HCT116 (cell line): ENCODE measurements around the gene BMPER. TPM values are rescaled to one million over a fixed set of nuclear protein-coding genes. Genes with fewer than 3 reads are reported as not detected.

Experiments used
- ATAC-seq: fragments of 200-7000 bp; cut with Tn5 transposase; 2 replicates; pipeline ENCODE4 v1.9.1; 2020; ENCODE audit warnings: mild to moderate bottlenecking, moderate library complexity
- BruUV-seq: library from RNA; stranded (reverse); fragments of 400-500 nt; replicated peaks from 2 replicates; lab custom pipeline; 2021; lab: Mats Ljungman, UMichigan
- CTCF ChIA-PET: fragments of 300-600 bp; sonication (Branson Sonifier 250); formaldehyde crosslinking; loops from one replicate; lab custom pipeline; 2021; ENCODE audit warnings: antibody characterized with exemption; lab: Charles Lee
- POLR2A ChIA-PET: fragments of 300-600, 350-600 bp; sonication (Branson Sonifier 250); formaldehyde crosslinking; loops from one replicate; lab custom pipeline; 2021; ENCODE audit warnings: antibody characterized with exemption; lab: Charles Lee
- RAD21 ChIA-PET, 2 experiments: fragments of 300-600 bp; sonication (Branson Sonifier 250); formaldehyde crosslinking; loops; one replicate each; lab custom pipeline; 2023; ENCODE audit warnings: low total read pairs in 2 of 2; ENCODE audit not compliant: uncharacterized antibody in 2 of 2, unreplicated experiment in 2 of 2, low non-redundant PET in 1 of 2; lab: Charles Lee
- DNase-seq: peaks from one replicate; pipeline ENCODE4 v3.0.0-alpha.2; 2010; ENCODE audit warnings: low read depth, low spot score
- H2AFZ ChIP-seq: fragments of 200-600 bp; shearing (Covaris generic), sonication (generic); 2 replicates; pipeline ENCODE4 v1.6.1; 2017; ENCODE audit warnings: low read depth, mixed run types, mixed read lengths, antibody characterized with exemption, low read length; ENCODE audit not compliant: poor library complexity, severe bottlenecking
- H3K27ac ChIP-seq: 2 replicates; pipeline ENCODE4 v1.5.1; 2012; ENCODE audit warnings: low read depth, low read length
- H3K27me3 ChIP-seq: fragments of 200-600 bp; sonication (generic); 2 replicates; pipeline ENCODE4 v1.6.1; 2016; ENCODE audit warnings: mixed run types, low read length, mixed read lengths; ENCODE audit not compliant: insufficient read depth
- H3K36me3 ChIP-seq, 2 experiments: fragments of 200-500 bp in 1 of 2; fragments of 200-600 bp in 1 of 2; sonication (Bioruptor generic) in 1 of 2; sonication (generic) in 1 of 2; 2 replicates each; pipeline versions ENCODE4 v1.5.1 to v1.6.1; 2014 to 2016; ENCODE audit warnings: low read length in 2 of 2, inconsistent platforms in 1 of 2, mixed read lengths in 1 of 2, mixed run types in 1 of 2; ENCODE audit not compliant: insufficient read depth in 2 of 2, control insufficient read depth in 1 of 2
- H3K4me1 ChIP-seq, 2 experiments: fragments of 200-600 bp in 1 of 2; sonication (generic) in 1 of 2; 2 replicates each; pipeline versions ENCODE4 v1.5.1 to v1.6.1; 2012 to 2017; ENCODE audit warnings: low read length in 2 of 2, inconsistent platforms in 1 of 2, mild to moderate bottlenecking in 1 of 2, mixed read lengths in 1 of 2, mixed run types in 1 of 2, moderate library complexity in 1 of 2; ENCODE audit not compliant: insufficient read depth in 2 of 2, control insufficient read depth in 1 of 2
- H3K4me2 ChIP-seq: fragments of 200-600 bp; sonication (generic); 2 replicates; pipeline ENCODE4 v1.6.1; 2017; ENCODE audit warnings: mixed run types, low read length, mixed read lengths
- H3K4me3 ChIP-seq, 2 experiments: fragments of 200-600 bp in 1 of 2; sonication (generic) in 1 of 2; replicated peaks in 1 of 2; 2 replicates each; pipeline ENCODE4 v1.5.1; 2011 to 2016; ENCODE audit warnings: low read length in 2 of 2, control low read depth in 1 of 2, low read depth in 1 of 2, mild to moderate bottlenecking in 1 of 2, mixed read lengths in 1 of 2, mixed run types in 1 of 2
- H3K79me2 ChIP-seq: fragments of 200-600 bp; sonication (generic); 2 replicates; pipeline ENCODE4 v1.6.1; 2017; ENCODE audit warnings: mild to moderate bottlenecking, mixed run types, low read length, moderate library complexity, mixed read lengths; ENCODE audit not compliant: insufficient read depth
- H3K9ac ChIP-seq: fragments of 200-600 bp; sonication (generic); 2 replicates; pipeline ENCODE4 v1.6.1; 2016; ENCODE audit warnings: low read length, mixed read lengths
- H3K9me2 ChIP-seq: fragments of 200-600 bp; sonication (generic), shearing (Covaris generic); 2 replicates; pipeline ENCODE4 v1.6.1; 2017; ENCODE audit warnings: mixed run types, mild to moderate bottlenecking, moderate library complexity; ENCODE audit not compliant: insufficient read depth
- H3K9me3 ChIP-seq, 2 experiments: fragments of 200-500 bp in 1 of 2; fragments of 200-600 bp in 1 of 2; sonication (Bioruptor generic) in 1 of 2; sonication (generic) in 1 of 2; 2 replicates each; pipeline ENCODE4 v1.6.1; 2014 to 2017; ENCODE audit warnings: low read length in 2 of 2, mixed read lengths in 2 of 2, inconsistent platforms in 1 of 2, low read depth in 1 of 2, mild to moderate bottlenecking in 1 of 2, mixed run types in 1 of 2, moderate library complexity in 1 of 2; ENCODE audit not compliant: control insufficient read depth in 1 of 2, insufficient read depth in 1 of 2
- H4K20me1 ChIP-seq: fragments of 200-600 bp; sonication (generic), shearing (Covaris generic); 2 replicates; pipeline ENCODE4 v1.6.1; 2017; ENCODE audit warnings: mixed run types, mild to moderate bottlenecking, moderate library complexity; ENCODE audit not compliant: insufficient read depth
- CBX3 ChIP-seq: IDR thresholded peaks from 2 replicates; pipeline ENCODE4 v1.6.1; 2012; ENCODE audit warnings: low read depth
- CEBPB ChIP-seq: IDR thresholded peaks from 2 replicates; pipeline ENCODE4 v1.6.1; 2012; ENCODE audit warnings: low read depth
- EGR1 ChIP-seq: IDR thresholded peaks from 2 replicates; pipeline ENCODE4 v1.6.1; 2012; ENCODE audit warnings: low read depth
- ELF1 ChIP-seq: IDR thresholded peaks from 2 replicates; pipeline ENCODE4 v1.6.1; 2012; ENCODE audit warnings: low read depth, borderline replicate concordance
- EZH2 ChIP-seq: fragments of 200-600 bp; sonication (generic); IDR thresholded peaks from 2 replicates; pipeline ENCODE4 v1.6.1; 2017; ENCODE audit warnings: antibody characterized with exemption, mixed run types
- EZH2phosphoT487 ChIP-seq: fragments of 200-600 bp; IDR thresholded peaks from 2 replicates; pipeline ENCODE4 v1.6.1; 2018; ENCODE audit warnings: antibody characterized with exemption, borderline replicate concordance
- FOSL1 ChIP-seq: IDR thresholded peaks from 2 replicates; pipeline ENCODE4 v1.6.1; 2012; ENCODE audit warnings: low read depth
- JUND ChIP-seq: IDR thresholded peaks from 2 replicates; pipeline ENCODE4 v1.6.1; 2012
- POLR2AphosphoS5 ChIP-seq: IDR thresholded peaks from 2 replicates; pipeline ENCODE4 v1.6.1; 2011; ENCODE audit warnings: mild to moderate bottlenecking, low read depth, low read length, moderate library complexity
- RAD21 ChIP-seq: IDR thresholded peaks from 2 replicates; pipeline ENCODE4 v1.6.1; 2012; ENCODE audit warnings: low read depth, mild to moderate bottlenecking
- SP1 ChIP-seq: IDR thresholded peaks from 2 replicates; pipeline ENCODE4 v1.6.1; 2012; ENCODE audit warnings: low read depth
- SRF ChIP-seq: IDR thresholded peaks from 2 replicates; pipeline ENCODE4 v1.6.1; 2012; ENCODE audit warnings: low read depth
- YY1 ChIP-seq: IDR thresholded peaks from 2 replicates; pipeline ENCODE4 v1.6.1; 2011; ENCODE audit warnings: low read length, low read depth, moderate library complexity, mild to moderate bottlenecking; ENCODE audit not compliant: insufficient replicate concordance; ENCODE audit errors: extremely low read depth
- ZBTB33 ChIP-seq: IDR thresholded peaks from 2 replicates; pipeline ENCODE4 v1.6.1; 2011; ENCODE audit warnings: mild to moderate bottlenecking, low read length, moderate library complexity; ENCODE audit not compliant: insufficient replicate concordance; ENCODE audit errors: extremely low read depth
- intact Hi-C: fragments of 100-400 bp; cut with micrococcal nuclease; formaldehyde crosslinking; loops from 2 replicates; pipeline ENCODE4 v1.10.0; 2022
- total RNA-seq: library from RNA; stranded (reverse); gene quantifications from one replicate; pipeline ENCODE4 v1.2.1, GENCODE V29; 2021; ENCODE audit not compliant: unreplicated experiment
- TF ChIP-seq, protein P1 (sequence below), 3 experiments: fragments of 200-600 bp in 1 of 3; sonication (generic) in 1 of 3; IDR thresholded peaks in 2 of 3; conservative IDR thresholded peaks in 1 of 3; 2 replicates each; pipeline ENCODE4 v1.5.1; 2012 to 2017; ENCODE audit warnings: low read depth in 2 of 3, low read length in 2 of 3, antibody characterized with exemption in 1 of 3, borderline replicate concordance in 1 of 3, control low read depth in 1 of 3, mild to moderate bottlenecking in 1 of 3, mixed read lengths in 1 of 3, mixed run types in 1 of 3, moderate library complexity in 1 of 3; ENCODE audit not compliant: insufficient read depth in 1 of 3
- TF ChIP-seq, protein P2 (sequence below): IDR thresholded peaks from 2 replicates; pipeline ENCODE4 v1.6.1; 2012

The BMPER gene
- total RNA-seq, 1 experiment from 2014 or later, result not detected

GRCh38 chr7:33964417-33965182, 59.3 kb downstream of the BMPER start:
- H3K9me3 ChIP-seq, result no peaks in the 10 kb centered on the region
- H3K4me2 ChIP-seq, result no peak overlapping the region
- no peak overlapping the region for H2AFZ ChIP-seq
- no peaks in the 10 kb centered on the region for H3K4me1 ChIP-seq
- H3K79me2 ChIP-seq, result no peaks in the 10 kb centered on the region
- ChIA-PET POLR2A (no interaction called here), RAD21 (no interaction called here), CTCF (no interaction called here)
- no peak overlapping the region for H3K4me3 ChIP-seq
- TF ChIP-seq POLR2AphosphoS5 (no peak), YY1 (no peak), CEBPB (no peak), EGR1 (no peak), RAD21 (no peak), SRF (no peak), EZH2 (no peak), FOSL1 (no peak)
- ATAC-seq (no peak), DNase-seq (no peak)
- H3K9ac ChIP-seq, result no peak overlapping the region
- no peaks in the 10 kb centered on the region for H3K9me2 ChIP-seq
- no peaks in the 10 kb centered on the region for H3K36me3 ChIP-seq
- intact Hi-C loops, result no loop called here
- H3K27me3 ChIP-seq, result no peaks in the 10 kb centered on the region
- H3K27ac ChIP-seq, result no peak overlapping the region
- BruUV-seq, result no TSS peak
- H4K20me1 ChIP-seq, result no peaks in the 10 kb centered on the region

DNA sequence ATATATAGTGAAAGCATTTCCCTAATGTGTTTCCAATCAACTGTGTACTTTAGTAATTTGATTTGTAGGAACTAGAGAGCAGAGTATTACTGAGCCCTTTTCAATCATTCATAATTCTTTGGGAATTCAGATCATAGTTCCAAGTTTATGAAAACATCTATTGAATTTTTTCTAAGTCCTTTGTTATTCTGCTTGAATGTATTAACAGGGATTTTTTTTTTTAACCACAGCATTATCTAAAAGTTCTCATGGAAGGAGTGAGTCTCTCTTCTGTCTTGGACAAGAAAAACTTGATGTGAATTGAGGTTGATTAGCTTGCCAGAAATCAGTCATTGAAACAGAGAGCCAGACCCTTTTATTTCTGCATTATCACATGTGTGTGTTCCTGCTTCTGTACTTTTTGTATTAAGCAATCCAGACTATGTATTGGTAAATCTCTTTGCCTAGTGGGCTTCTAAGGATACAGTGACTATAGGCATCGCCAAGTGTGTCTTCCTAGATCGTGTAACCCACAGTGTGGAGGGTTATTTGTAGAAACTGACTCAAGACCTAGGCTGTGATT, 59.9 kb downstream of the BMPER start:
- Histone ChIP-seq H3K9me3 (no peaks in the 10 kb centered on the region), H3K27me3 (no peaks in the 10 kb centered on the region), H3K9ac (no peak overlapping the region), H3K4me2 (no peak overlapping the region), H3K27ac (no peak overlapping the region), H3K4me1 (no peaks in the 10 kb centered on the region), H4K20me1 (no peaks in the 10 kb centered on the region), H3K9me2 (no peaks in the 10 kb centered on the region), H3K36me3 (no peaks in the 10 kb centered on the region), H3K79me2 (no peaks in the 10 kb centered on the region), H3K4me3 (no peak overlapping the region), H2AFZ (no peak overlapping the region)
- POLR2A ChIA-PET, result no interaction called here
- ATAC-seq (no peak), DNase-seq (no peak)
- CTCF ChIA-PET, result no interaction called here
- intact Hi-C loops, result no loop called here
- RAD21 ChIA-PET, result no interaction called here
- no TSS peak for BruUV-seq
- TF ChIP-seq RAD21, result no peak
- TF ChIP-seq EZH2phosphoT487, result no peak
- no peak for TF ChIP-seq EZH2
- no peak for TF ChIP-seq SRF
- TF ChIP-seq YY1, result no peak
- TF ChIP-seq, protein P1, sequence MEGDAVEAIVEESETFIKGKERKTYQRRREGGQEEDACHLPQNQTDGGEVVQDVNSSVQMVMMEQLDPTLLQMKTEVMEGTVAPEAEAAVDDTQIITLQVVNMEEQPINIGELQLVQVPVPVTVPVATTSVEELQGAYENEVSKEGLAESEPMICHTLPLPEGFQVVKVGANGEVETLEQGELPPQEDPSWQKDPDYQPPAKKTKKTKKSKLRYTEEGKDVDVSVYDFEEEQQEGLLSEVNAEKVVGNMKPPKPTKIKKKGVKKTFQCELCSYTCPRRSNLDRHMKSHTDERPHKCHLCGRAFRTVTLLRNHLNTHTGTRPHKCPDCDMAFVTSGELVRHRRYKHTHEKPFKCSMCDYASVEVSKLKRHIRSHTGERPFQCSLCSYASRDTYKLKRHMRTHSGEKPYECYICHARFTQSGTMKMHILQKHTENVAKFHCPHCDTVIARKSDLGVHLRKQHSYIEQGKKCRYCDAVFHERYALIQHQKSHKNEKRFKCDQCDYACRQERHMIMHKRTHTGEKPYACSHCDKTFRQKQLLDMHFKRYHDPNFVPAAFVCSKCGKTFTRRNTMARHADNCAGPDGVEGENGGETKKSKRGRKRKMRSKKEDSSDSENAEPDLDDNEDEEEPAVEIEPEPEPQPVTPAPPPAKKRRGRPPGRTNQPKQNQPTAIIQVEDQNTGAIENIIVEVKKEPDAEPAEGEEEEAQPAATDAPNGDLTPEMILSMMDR (IDR thresholded peaks at IDR 0.05 in 2 of 3, conservative IDR thresholded peaks at IDR 0.05 in 1 of 3; ENCODE audit: borderline replicate concordance in 1 of 3, insufficient read depth in 1 of 3, low read depth in 2 of 3, low read length in 2 of 3), result no peak
- TF ChIP-seq ELF1, result no peak
- no peak for TF ChIP-seq SP1
- TF ChIP-seq, protein P2, sequence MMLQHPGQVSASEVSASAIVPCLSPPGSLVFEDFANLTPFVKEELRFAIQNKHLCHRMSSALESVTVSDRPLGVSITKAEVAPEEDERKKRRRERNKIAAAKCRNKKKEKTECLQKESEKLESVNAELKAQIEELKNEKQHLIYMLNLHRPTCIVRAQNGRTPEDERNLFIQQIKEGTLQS, result no peak
- no peak for TF ChIP-seq CBX3
- TF ChIP-seq EGR1, result no peak
- TF ChIP-seq JUND, result no peak
- TF ChIP-seq ZBTB33, result no peak
